ENCODE measurements around the gene NDUFV1. TPM values are rescaled to one million over a fixed set of nuclear protein-coding genes. Genes with fewer than 3 reads are reported as not detected.

The NDUFV1 gene
- total and polyA plus RNA-seq, 9 of the 15 experiments (the other 6 are each of a cell fraction or from before 2014, with no cell fraction given): 10.8 to 423 (median 209) TPM

- no peak overlapping the region for H3K4me3 ChIP-seq
- H3K4me2 ChIP-seq (ENCODE audit: insufficient read depth, low read length): no peak overlapping the region; the same call in 1 of the 2 replicates
- in situ Hi-C loops (cut with MboI) (no loop called here), intact Hi-C loops (cut with micrococcal nuclease) (loop anchor here (5.0 kb wide), 2 partner anchors 65 to 80 kb away; no protein-coding TSS in a partner anchor)
- ATAC-seq: peak; percentile 81
- H3K9ac ChIP-seq (ENCODE audit: insufficient read depth in 1 of 2, low read depth in 2 of 2, low read length in 2 of 2): peak overlapping the region in 1 of 2 experiments; percentile 31; a peak in 1 of 4 replicates
- peaks cover 26 to 29% of the 10 kb centered on the region in 2 experiments for H3K4me1 ChIP-seq (replicated peaks in 1 of 2; ENCODE audit: control insufficient read depth in 2 of 2, insufficient read depth in 2 of 2, low read length in 2 of 2)
- H4K20me1 ChIP-seq (replicated peaks; ENCODE audit: control insufficient read depth, insufficient read depth, low read length): no peaks in the 10 kb centered on the region
- POLR2A ChIA-PET: interaction anchor here (0.6 to 1.5 kb wide), 6 partner anchors 13 to 165 kb away, joined by 3 to 6 read pairs (median 3); partner anchors contain the start of gene NUDT8
- BruUV-seq (replicated peaks): no TSS peak
- no peaks in the 10 kb centered on the region for H3K36me3 ChIP-seq (ENCODE audit: control insufficient read depth, insufficient read depth, low read length)
- CTCF ChIA-PET (ENCODE audit: low intra/inter-chr PET ratio): interaction anchor here (0.6 kb wide), 1 partner anchor 53 kb away, joined by 3 read pairs; the partner anchor contains the start of gene NUDT8
- 58% methylated on average over 13 of the region's 14 CpGs for WGBS (ENCODE audit: insufficient coverage, low coverage, missing lambda C conversion rate)
- no peaks in the 10 kb centered on the region for H3K9me1 ChIP-seq (ENCODE audit: control insufficient read depth, insufficient read depth, low read length)
- peak; percentile 37 to 66 (median 56) for DNase-seq (ENCODE audit: extremely low read depth in 1 of 4, low spot score in 3 of 4)
- H2AFZ ChIP-seq (ENCODE audit: low read depth, low read length): 0 out of 2 replicates have a peak overlapping the region, but pooled peaks have one; percentile 38
- H3K9me3 ChIP-seq (replicated peaks; ENCODE audit: control insufficient read depth, insufficient read depth, low read depth, low read length): no peaks in the 10 kb centered on the region
- no peaks in the 10 kb centered on the region for H3K27me3 ChIP-seq (ENCODE audit: control insufficient read depth in 2 of 2, insufficient read depth in 2 of 2, low read length in 2 of 2)
- no peaks in the 10 kb centered on the region for H3K79me2 ChIP-seq (ENCODE audit: control insufficient read depth, insufficient read depth, low read length)
- no peak overlapping the region for H3K27ac ChIP-seq (ENCODE audit: extremely low read depth, low read depth, low read length)
- no peak for FAIRE-seq
- peak; percentile 66 to 85 (median 66) for TF ChIP-seq CTCF (IDR thresholded peaks at IDR 0.05 in 2 of 3, conservative IDR thresholded peaks at IDR 0.05 in 1 of 3; ENCODE audit: insufficient read depth in 2 of 3, low read depth in 1 of 3, low read length in 3 of 3)
- no peak for TF ChIP-seq NR1H2 (CRISPR knock-in tag; IDR thresholded peaks at IDR 0.05)
- no peak for TF ChIP-seq SIRT6 (IDR thresholded peaks at IDR 0.05; ENCODE audit: low read depth, low read length)
- TF ChIP-seq ZNF124 (CRISPR knock-in tag; IDR thresholded peaks at IDR 0.05): no peak
- peak; percentile 40; the same call in 1 of the 2 replicates for TF ChIP-seq SMC3 (conservative IDR thresholded peaks at IDR 0.05; ENCODE audit: insufficient read depth, low read depth, low read length)
- TF ChIP-seq USF2 (CRISPR knock-in tag; IDR thresholded peaks at IDR 0.05): no peak
- no peak for TF ChIP-seq E2F4 (CRISPR knock-in tag; IDR thresholded peaks at IDR 0.05; ENCODE audit: low read depth)
- no peak for TF ChIP-seq GTF2B (IDR thresholded peaks at IDR 0.05; ENCODE audit: extremely low read depth, insufficient read length)
- no peak for TF ChIP-seq USF1 (CRISPR knock-in tag; IDR thresholded peaks at IDR 0.05)
- no peak for TF ChIP-seq GTF3C2 (IDR thresholded peaks at IDR 0.05; ENCODE audit: borderline replicate concordance, extremely low read depth, insufficient read length)
These were observed 29.8 kb upstream of the NDUFV1 start for GRCh38 chr11:67576735-67577475.
